Activated CD8-positive, alpha-beta memory T cell treated with anti-CD3 and anti-CD28 coated beads, Interleukin-2, amount 50 U/mL, for 24 hours (primary cell): Measurements from ENCODE around the gene ATP4A.
"Not testable (repeated sequence)": the region's sequence is repeated elsewhere in the genome, so short reads cannot be mapped to it uniquely, and the experiment has no call there.

Experiments
- DNase-seq: peaks from one replicate; pipeline ENCODE4 v3.0.0-alpha.2; 2020; ENCODE audit errors: extremely low read depth

ATP4A gene

GRCh38 chr19:35563207-35563829 lies at the start of gene ATP4A:
Gene ATP4A, minus strand, starts transcription at chr19:35563658. Its CDS starts 29 bp downstream, at chr19:35563629.
- no peak for DNase-seq

- DNase-seq: peak; percentile 82
These were observed 49.3 kb upstream of the ATP4A start, which contains the start of gene HAUS5 for GRCh38 chr19:35612559-35613321. Gene HAUS5, plus strand, starts transcription at chr19:35612735. Its CDS starts 60 bp downstream, at chr19:35612795.

GRCh38 chr19:35612224-35612558 lies 48.7 kb upstream of the ATP4A start:
- DNase-seq: no peak

GRCh38 chr19:35609851-35610353 lies 46.4 kb upstream of the ATP4A start:
- DNase-seq: no peak

- DNase-seq: no peak
These were observed 44.8 kb upstream of the ATP4A start for GRCh38 chr19:35608251-35608650.

- DNase-seq: no peak
These were observed 44.2 kb upstream of the ATP4A start for GRCh38 chr19:35607661-35608060.

DNA sequence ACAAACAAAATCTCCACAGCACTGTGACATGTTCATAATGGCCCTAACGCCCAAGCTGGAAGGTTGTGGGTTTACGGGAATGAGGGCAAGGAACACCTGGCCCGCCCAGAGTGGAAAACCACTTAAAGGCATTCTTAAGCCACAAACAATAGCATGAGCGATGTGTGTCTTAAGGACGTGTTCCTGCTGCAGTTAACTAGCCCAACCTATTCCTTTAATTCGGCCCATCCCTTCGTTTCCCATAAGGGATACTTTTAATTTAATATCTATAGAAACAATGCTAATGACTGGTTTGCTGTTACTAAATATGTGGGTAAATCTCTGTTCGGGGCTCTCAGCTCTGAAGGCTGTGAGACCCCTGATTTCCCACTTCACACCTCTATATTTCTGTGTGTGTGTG lies 43.7 kb upstream of the ATP4A start:
- not testable (repeated sequence) for DNase-seq

DNA sequence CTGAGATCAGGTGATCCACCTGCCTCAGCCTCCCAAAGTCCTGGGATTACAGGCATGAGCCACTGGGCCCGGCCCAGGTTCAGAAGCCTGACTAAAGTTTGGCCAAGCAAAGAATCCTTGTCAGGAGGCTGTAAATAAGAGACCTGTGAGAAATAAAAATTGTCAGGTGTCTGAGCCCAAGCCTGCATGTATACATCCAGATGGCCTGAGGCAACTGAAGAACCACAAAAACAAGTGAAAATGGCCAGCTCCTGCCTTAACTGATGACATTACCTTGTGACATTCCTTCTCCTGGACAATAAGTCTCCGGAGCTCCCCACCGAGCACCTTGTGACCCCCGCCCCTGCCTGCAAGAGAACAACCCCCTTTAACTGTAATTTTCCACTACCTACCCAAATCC lies 41.0 kb upstream of the ATP4A start:
- DNase-seq: not testable (repeated sequence)

- DNase-seq: no peak
These were observed 38.5 kb upstream of the ATP4A start for GRCh38 chr19:35601971-35602370.

GRCh38 chr19:35596366-35596999 lies 33.0 kb upstream of the ATP4A start:
- DNase-seq: no peak

- DNase-seq: no peak
These were observed 32.5 kb upstream of the ATP4A start for GRCh38 chr19:35595928-35596327.

GRCh38 chr19:35595026-35595425 lies 31.6 kb upstream of the ATP4A start:
- DNase-seq: not testable (repeated sequence)

DNA sequence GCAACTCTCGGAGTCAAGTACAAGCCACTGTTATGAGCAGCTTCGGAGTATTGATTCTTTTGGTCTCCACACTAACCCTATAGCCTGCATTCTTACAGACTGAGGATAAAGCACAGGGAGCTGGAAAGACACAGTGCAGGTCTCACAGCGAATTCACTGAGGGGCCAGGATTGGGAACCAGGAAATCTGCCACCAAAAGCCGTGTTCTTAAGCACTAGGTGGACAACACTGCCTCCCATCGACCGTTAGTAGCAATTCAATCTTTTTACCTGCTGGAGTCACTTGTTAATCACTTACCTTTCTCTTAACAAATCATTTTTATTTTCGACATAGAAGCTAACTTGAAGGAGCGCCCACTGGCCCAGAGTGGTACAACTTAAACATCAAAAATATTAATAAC lies 28.8 kb upstream of the ATP4A start:
- no peak for DNase-seq

- DNase-seq: no peak
These were observed 27.4 kb upstream of the ATP4A start for GRCh38 chr19:35590875-35591274.

DNA sequence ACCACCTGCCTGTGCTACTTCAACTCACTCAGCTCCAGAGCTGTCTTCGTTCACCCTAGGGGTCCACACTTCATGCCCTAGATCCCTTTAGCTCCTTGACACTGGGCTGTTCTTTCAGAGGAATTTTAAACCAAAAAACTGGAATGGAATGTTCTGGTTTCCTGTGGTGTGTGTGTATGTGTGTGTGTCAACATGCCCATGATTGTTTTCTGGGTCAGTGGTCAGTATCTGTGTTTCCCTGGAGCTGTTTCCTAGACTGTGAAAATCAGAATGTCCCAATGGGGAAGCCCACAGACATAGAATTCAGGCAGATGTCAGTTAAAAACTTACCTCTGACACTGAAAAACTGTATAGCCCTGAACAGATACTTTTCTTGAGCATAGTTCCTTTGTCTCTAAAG lies 23.9 kb upstream of the ATP4A start:
- DNase-seq: no peak

DNA sequence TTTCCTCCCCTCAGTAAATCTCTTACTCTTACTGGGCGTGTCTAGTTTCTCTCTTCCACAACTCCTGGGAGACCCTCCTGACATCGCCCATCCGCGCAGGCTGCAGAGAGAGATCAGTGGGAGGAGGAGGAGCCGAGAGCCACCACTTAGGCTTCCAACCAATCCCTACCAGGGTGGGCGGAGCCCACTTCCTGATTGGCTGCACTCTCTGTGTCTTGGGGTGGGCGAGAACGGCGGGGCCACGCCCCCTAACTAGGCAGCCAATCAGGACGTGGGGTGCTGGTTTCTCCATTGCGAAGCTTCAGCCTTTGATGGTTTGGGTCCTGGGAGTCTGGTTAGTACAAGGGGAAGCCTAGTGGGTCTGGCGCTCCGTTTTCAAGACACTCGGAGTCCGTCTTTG lies 22.4 kb upstream of the ATP4A start, which contains the start of gene PMIS2:
PMIS2 (plus strand) TSS at position 326 of the 400 bp plus-strand sequence. CDS start 87 bp downstream, outside the sequence.
- no peak for DNase-seq

- DNase-seq: no peak
These were observed 19.3 kb upstream of the ATP4A start for GRCh38 chr19:35582760-35583159.

- DNase-seq: no peak
These were observed 15.2 kb upstream of the ATP4A start for GRCh38 chr19:35578707-35579106.

DNA sequence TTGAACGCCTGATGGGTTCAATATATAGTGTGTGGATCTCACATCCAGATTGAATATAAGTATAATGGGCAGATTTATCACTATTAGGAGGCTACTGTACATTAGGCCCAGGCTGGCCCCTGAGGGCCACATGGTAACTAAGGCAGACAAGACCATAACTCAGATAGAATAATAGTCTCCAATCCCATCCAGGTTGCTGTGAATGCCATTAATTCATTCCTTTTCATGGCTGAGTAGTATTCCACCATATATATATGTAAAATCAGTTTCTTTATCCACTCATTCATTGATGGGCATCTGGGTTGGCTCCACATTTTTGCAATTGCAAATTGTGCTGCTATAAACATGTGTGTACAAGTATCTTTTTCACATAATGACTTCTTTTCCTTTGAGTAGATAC lies 14.5 kb upstream of the ATP4A start:
- no peak for DNase-seq

GRCh38 chr19:35571406-35571965 lies 8.0 kb upstream of the ATP4A start:
- DNase-seq: no peak

DNA sequence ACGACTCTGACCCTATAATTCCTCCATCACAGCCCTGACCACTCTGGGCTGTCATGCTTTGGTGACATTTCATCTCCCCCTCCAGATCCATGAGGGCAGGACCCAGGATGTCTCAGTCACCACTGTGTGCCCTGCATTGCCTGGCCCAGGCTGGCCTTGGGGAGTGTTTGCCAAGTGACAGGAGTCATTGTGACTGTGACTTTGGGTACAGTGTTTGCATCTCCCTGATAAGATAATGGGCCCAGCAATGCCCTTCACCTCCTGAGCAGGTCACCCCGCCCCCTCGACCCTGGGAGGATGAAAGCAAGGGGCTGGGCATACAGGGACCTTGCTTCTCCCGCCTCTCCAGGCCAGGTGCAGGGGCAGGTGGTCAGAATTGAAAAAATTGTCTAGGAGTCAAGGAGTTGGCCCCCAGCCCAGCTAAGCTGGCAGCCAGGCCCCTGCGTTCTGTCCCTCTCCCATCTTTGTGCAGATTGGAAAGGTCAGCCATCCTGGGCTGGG lies 5.9 kb upstream of the ATP4A start:
- DNase-seq: no peak

DNA sequence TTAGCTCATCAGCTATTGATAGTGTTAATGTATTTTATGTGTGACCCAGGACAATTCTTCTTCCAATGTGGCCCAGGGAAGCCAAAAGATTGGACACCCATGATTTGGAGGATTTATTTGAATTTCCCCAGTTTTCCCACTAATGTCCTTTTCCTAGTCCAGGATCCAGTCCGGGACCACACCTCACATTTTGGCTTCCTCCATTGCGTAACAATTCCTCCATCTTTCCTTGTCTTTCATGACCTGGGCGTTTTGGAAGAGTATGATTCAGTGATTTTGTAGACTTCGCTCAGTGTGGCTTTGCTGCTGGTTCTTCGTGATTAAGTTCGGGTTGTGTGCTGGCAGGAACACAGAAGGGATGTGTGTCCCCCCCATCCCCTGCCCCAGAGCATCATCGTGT lies 3.3 kb upstream of the ATP4A start:
- no peak for DNase-seq
